ENCODE data around the gene PSMB2.
A peak's percentile ranks its signal among the peaks of the same experiment; 100 is the strongest.

Gene PSMB2

DNA sequence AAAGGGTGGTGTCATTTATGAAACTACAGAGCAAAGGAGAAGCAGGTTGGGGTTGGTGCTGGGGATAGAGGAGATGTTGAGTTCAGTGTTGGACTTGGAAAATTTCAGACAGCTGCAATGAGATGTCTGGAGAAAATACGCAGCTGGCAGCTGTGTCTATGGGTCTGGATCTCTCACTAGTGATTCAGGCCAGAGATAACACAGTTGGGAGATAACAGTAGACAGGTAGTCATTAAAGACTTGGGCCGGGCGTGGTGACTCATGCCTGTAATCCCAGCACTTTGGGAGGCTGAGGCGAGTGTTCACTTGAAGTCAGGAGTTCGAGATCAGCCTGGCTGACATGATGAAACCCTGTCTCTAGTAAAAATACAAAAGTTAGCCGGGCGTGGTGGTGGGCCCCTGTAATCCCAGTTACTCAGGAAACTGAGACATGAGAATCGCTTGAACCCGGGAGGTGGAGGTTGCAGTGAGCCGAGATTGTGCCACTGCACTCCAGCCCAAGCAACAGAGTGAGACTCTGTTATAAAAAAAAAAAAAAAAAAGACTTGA, 70.7 kb downstream of the PSMB2 start:
- no peak for DNase-seq

DNA sequence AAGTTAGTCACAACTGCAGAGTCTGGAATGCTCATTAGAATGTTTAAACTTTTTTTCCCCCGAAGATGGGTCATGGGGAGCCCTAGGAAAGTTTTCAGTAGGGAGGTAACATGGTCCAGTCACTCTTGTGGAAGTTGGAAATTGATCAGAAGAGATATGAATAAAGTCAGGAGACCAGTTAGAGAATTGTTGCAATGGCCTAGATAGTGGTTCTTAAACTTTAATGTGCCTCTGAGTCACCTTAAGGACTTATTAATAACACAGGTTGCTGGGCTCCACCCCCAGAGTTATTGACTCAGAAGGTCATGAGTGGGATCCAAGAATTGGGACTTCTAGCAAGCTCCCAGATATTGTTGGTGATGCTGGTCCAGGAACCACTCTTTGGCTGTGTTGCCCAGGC, 71.4 kb downstream of the PSMB2 start:
- no peak for DNase-seq

DNA sequence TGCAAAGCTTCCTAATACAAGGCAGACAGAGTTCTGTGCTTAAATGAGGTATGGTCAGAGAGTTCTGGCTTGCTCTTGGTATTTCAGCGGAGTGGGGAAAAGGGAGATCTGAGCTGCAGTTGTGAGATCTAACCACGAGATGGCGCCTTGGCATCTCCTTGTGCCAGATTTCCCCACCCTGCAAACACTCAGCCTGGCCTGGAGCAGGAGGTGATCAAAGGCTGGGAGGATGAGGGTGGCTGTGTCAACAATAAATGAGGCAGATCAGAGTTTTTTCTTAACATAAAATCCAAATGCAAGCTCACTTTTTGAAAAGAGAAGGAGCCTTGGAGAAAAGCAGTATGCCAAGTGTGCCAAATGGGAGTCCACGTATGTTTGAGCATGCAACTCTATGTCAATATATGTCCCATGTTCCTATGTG, 72.3 kb downstream of the PSMB2 start:
- peak; percentile 63 for DNase-seq

DNA sequence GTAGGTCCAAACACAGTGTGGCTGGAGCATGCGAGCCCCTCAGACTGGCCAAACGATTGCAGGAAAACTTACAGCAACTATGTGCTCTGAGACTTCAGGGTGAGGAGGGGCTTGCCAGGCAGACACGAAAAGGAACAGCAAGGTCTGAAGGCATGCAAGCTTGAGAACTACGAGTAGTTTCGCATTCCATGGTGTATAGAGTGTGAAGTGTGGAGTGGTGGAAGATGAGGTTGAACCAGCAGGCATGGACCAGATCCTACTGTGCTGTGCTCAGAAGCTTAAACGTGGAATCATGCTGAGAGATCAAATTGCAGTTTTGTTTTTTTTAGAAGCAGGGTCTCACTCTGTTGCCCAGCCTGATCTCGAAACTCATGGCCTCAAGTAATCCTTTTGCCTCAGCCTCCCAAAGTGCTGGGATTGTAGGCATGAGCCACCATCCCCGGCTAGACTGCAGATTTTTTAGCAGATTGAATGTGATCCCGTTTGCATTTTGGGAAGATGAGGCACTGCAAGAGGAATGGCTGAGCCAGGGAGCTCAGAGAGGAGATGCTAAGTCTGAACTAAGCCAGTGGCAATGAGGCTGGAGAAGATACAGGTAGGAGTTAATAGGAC, 73.3 kb downstream of the PSMB2 start:
- DNase-seq, result no peak

DNA sequence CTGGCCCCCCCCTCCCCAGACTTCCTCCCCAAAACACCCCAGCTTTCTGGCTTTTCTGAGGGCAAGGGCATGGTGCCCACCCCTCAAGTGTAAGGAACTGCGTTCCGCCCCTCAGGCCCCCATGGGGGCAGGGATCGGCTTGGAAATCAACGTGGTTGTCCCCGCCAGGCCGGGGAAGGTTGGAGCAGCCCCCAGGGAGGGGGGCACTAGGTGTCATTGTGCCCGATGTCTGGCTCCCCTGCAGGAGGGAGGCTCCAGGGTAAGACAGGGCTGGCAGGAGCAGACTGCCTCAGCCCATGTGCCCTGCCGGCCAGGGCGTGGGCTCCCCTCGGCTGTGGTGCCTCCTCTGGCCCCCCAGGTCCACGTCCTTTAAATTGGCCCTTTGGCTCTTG, 75.6 kb downstream of the PSMB2 start:
- no peak for DNase-seq

DNA sequence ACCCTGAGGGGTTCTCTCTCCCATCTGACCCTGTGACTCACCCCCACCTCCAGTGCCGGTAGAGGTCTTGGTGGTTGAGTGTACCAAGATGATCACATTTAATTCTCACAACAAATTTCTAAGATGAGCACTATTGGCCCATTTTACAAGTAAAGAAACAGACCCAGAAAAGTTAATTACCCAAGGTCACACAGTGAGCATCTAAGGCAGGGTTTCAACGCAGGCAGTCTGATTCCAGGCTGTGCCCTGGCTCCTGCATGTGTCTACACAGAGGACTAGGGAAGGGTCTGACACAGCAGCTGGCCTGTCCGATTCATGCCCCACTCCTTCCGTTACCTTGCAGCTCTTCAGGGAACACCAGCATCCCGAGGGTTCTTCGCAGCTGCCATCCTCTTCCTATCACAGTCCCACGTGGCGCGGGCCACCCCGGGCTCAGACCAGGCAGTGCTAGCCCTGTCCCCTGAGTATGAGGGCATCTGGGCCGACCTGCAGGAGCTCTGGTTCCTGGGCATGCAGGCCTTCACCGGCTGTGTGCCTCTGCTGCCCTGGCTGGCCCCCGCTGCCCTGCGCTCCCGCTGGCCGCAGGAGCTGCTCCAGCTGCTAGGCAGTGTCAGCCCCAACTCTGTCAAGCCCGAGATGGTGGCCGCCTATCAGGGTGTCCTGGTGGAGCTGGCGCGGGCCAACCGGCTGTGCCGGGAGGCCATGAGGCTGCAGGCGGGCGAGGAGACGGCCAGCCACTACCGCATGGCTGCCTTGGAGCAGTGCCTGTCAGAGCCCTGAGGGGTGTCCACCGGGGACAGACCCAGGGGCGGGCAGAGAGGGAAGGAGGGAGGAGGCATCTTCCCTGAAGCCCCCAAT, 76.2 kb downstream of the PSMB2 start:
- no peak for DNase-seq

DNA sequence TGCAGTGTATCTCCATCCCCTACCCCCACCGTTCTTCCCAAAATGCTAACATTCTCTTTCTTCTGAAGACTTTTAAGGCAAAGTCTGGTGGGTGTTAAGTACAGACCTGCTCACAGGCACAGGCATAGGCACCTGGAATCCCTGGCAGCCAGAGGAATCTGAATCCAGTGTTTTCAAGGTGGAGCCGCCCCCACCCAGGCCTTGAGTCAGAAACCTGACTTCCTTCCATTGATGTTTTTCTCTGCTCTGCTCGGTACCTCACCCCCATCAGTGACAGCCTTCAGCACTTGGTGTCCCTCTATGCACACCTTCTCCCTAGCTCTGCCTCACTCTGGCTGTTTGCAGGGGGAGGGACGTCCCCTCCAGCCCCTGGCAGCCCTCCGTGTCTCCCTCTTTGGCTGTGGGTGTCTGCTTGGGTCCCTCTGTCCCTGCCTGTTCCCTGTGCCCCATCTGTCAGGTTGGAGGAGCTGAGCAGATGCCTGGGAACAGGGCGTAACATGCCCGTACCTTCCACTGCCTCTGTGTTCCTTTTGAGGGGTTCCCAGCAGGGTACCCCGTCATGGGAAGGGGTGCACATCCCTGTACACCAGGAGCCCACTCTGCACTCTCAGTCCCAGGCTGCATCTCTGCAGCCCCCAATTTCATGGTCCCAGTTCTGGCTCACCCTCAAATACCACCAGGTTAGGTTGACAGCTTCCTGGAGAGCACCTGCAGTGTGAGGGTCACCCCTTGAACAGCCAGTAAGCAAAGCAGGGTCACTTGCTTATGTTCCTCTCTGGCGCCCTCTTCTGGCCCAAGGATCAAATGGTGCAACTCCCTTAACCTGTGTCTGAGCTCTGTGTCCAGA, 77.1 kb downstream of the PSMB2 start:
- peak; percentile 80 for DNase-seq

DNA sequence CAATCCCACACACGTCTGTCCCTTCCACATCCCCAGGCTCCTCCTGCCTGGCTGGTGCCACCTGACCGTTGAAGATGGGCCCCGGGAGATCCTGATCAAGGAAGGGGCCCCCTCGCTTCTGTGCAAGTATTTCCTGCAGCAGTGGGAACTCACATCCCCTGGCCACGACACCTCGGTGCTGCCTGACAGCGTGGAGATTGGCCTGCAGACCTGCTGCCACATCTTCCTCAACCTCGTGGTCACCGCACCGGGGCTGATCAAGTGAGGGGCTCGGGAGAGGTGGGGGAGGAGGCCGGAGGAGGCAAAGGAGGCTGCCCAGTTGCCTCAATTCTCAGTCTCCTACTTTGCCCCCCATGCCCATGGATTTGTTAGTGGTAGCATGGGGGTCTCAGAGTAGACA, 78.2 kb downstream of the PSMB2 start:
- no peak for DNase-seq

DNA sequence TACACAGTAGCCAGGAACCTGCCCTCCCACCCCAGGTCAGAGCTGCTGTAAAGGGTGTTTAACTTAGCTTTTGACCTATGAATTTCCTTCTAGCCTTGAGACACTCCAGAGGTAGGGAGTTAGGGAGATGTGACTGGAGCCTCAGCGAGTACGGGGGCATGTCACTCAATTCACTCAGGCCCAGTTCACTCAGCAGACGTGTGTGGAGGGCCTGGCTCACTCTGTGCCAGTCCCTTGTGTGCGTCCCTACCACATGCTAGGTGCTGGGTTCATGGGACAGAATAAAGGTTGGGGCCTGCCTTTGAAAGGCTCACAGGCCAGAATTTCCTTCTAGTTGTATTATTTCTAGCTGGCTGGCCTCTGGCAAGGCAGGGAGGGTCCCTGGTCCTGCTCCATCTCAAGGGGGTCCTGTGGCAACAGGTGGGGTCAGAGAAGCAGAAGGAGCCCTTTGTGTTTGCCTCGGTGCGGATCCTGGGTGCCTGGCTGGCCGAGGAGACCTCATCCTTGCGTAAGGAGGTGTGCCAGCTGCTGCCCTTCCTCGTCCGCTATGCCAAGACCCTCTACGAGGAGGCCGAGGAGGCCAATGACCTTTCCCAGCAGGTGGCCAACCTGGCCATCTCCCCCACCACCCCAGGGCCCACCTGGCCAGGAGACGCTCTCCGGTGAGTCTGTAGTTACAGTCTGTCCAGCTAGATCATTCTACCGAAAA, 79.2 kb downstream of the PSMB2 start:
- no peak for DNase-seq

DNA sequence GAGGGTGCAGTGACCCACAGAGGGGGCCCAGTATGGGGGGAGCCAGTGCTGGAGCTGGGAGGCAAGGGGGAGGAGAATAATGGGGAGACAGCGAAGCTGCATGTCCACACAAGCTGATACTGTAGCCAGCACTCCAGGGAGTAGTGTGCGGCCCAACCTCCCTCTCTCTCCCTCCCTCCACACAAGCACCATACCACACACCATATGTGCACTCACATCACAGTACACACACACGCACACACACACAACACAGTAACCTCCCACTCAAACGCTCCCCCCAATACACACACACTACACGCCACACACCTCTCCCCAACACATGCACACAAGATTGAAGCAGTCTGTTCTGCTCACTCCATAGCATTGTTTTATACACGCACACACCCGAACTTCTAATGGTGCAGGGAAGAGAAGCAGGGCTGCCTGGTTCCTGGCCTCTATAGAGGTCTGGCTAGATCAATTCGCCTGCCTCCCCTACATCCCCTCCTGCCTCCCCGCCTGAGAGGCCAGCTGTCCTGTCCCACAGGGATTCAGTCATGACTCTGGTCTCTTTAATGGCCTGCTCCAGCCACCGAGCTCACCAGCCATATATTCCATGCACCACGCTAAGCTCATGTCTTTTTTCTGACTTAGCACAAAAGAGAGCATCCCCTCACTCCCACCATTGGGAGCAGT, 79.9 kb downstream of the PSMB2 start:
- no peak for DNase-seq

DNA sequence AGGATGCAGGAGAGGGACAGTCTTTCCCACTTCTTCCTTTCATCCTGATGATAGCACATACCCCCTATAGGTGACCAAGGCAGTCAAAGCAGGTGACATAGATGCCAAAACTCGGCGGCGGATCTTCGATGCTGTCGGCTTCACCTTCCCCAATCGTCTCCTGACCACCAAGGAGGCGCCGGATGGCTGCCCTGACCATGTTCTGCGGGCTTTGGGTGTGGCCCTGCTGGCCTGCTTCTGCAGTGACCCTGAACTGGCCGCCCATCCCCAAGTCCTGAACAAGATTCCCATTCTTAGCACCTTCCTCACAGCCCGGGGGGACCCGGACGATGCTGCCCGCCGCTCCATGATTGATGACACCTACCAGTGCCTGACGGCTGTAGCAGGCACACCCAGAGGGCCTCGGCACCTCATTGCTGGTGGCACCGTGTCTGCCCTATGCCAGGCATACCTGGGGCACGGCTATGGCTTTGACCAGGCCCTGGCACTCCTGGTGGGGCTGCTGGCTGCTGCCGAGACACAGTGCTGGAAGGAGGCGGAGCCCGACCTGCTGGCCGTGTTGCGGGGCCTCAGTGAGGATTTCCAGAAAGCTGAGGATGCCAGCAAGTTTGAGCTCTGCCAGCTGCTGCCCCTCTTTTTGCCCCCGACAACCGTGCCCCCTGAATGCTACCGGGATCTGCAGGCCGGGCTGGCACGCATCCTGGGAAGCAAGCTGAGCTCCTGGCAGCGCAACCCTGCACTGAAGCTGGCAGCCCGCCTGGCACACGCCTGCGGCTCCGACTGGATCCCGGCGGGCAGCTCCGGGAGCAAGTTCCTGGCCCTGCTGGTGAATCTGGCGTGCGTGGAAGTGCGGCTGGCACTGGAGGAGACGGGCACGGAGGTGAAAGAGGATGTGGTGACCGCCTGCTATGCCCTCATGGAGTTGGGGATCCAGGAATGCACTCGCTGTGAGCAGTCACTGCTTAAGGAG, 80.8 kb downstream of the PSMB2 start:
- no peak for DNase-seq

DNA sequence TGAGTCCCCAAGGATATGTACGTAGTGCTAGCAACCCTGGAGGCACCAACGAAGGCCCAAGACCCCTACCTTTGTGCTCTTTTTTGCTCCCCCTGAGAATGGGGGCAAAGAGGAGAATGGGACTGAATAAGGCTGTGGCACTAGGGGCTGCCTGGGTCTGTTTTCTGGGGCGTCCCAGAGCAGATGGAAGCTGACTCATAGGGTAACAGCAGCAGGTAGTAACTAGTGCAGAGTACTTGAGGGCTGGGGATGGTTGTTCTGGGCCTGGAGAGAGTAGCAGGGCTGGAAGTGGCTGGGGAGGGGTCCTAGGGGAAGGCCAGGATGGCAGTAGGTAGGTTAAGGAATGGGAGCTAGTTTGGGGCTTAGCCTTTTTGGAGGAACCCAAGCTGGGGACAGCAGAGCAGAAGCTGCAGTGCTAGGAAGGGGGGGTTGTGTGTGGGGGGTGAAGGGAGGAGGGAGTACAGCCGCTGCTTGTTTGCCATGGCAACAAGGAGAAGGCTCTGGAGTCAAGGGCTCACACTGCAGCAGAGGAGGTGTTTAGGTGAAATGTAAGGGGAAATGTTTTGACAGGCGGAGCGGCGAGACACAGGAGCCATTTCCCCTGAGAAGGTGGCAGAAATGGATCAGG, 81.9 kb downstream of the PSMB2 start:
- DNase-seq, result no peak

DNA sequence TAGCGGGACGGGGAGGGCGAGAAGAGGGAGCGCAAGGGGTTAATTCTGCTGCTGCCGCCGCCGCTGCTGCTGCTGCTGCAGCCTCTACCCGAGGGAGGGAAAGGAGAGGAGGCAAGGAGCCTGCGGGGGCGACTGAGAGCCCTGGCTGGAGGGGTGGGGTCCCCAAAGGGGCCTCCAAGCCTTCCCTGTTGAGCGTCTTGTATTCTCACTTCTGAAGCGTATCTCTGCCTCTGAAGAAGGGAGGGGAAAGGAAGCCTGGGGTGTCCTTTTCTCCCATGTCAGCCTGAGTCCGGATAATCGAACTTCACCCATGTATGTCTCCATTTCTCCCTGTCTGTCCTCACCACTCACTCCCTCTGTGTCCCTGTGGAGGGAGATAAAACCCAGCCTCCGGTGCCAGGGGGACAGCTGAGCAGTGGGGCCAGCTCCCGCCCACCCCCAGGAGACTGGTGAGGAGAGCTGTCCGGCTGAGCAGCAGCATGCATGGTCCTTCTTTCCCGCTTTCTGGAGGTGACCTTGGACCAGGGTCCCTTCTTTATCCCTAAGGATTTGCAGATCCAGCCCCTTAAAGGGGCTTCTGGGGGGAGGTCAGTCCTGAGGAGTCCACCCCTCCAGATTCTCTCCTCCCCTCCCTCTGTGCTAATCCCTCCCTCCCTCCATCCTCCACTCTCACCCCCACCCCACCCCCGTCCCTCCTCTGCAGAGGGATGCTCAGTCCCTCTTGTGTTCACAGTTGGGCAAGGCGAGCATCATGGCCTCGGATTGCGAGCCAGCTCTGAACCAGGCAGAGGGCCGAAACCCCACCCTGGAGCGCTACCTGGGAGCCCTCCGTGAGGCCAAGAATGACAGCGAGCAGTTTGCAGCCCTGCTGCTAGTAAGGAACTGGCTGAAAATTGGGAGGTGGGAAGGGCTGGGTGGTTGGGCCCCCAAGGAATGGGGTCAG, 82.7 kb downstream of the PSMB2 start:
- DNase-seq, result peak; percentile 40

DNA sequence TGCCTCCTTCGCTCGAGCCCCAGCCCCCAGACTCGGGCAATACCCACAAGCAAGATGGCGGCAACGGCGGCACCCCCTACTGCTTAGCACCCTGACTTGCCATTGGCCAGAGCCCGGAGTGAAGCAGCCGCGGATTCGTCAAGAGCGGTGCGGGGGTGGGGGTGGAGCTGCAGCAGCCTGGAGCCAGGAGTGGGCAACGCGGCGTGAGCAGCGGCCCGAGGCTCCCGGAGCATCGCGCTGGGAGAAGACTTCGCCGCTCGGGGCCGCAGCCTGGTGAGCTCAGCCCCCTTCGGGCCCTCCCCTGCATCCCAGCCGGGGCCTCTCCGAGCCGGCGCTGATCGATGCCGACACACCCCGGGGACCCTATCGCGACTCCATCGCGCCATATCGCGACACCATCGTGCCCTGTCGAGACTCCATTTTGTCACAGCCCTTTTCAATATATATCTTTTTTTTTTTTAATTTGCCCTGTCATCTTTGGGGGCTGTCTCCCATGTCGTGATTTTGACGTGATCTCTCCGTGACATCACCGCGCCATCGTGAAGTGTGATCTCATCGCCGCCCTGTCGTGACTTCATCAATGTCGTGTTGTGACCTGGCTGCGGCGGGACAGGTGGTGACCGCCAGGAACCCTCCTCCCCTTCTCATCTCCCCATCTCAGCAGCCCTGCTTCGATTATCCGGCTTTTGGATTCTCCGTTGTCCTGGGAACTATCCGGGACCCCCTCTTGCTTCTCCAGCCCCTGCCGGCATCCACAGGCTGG, 83.5 kb downstream of the PSMB2 start, which contains the start of gene NCDN:
Gene NCDN, plus strand, starts transcription at position 189 of the 763 bp plus-strand sequence. Its CDS starts 392 bp downstream, at position 581.
- DNase-seq, result peak; percentile 95

DNA sequence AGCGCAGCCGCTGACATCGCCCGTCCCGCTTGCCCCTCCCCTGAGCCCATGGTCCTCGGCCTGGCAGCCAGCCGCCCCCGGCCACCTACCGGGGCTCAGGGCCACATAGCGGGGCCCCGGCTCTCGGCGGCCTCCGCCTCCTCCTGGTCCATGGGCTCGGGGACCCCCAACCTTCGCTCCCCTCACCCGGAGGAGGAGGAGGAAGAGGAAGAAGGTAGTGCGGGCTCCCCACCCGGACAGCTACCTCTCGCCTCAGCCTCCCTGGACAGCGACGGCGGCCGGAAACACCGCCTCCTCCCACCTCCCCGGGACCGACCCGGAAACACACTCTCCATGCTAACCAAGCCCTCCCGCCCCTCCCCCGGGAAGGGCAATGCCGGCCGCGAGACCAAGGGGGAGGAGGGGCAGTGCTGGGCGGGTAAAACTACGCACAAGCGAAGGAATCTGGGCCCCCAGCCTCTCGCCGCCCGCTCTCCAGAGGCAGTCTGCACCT, 84.2 kb downstream of the PSMB2 start, which contains the start of gene KIAA0319L:
Gene KIAA0319L, minus strand, starts transcription at position 286 of the 493 bp plus-strand sequence. CDS start 2,912 bp downstream, outside the sequence.
- DNase-seq, result no peak

DNA sequence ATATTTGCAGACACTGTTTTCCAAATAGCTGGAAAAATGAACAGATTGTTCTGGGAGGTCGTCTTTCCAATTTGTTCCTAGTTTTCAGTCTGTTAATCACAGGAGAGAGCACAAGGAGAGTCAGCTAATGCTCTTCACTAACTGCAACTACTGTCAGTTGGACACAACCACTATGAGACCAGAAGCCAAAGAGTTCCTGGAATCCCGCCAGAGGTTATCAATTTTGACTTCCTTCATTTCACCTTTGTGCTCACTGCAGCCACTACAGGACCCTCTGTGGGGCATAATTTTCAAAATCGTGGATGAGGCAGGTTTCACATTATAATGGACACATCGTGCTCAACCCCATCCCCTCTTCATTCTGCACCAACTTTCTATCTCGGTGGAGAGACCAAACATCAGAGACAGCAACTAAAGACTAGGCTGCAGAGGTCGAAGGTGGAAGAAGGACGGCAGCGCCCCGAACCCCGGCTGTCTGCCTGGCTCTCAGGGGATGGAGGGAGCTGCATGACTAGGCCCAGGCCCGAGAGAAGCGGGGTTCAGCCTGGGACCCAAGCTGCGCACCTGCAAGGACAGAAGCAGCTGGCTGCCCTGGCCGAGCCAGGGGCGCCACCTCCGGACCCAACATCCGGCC, 84.7 kb downstream of the PSMB2 start:
- DNase-seq, result no peak

Measured in stimulated activated CD4-positive, alpha-beta T cell treated with anti-CD3 and anti-CD28 coated beads, Interleukin-4, amount 100 ng/mL, for 1 hour (primary cell).